WTC11 (cell line): ENCODE data around the gene GNAO1. TPM values are rescaled to one million over a fixed set of nuclear protein-coding genes. Genes with fewer than 3 reads are reported as not detected.

Experiments
- ATAC-seq: fragments of 200-7000 bp; cut with Tn5 transposase; 2 replicates; pipeline ENCODE4 v1.10.0; 2021; ENCODE audit warnings: mild to moderate bottlenecking, moderate library complexity
- CTCF ChIA-PET: fragments of 300-600 bp; sonication (Branson Sonifier 250); formaldehyde crosslinking; loops from one replicate; lab custom pipeline; 2021; ENCODE audit warnings: antibody characterized with exemption; lab: Charles Lee
- POLR2A ChIA-PET: fragments of 350-600 bp; sonication (Branson Sonifier 250); formaldehyde crosslinking; loops from one replicate; lab custom pipeline; 2021; ENCODE audit warnings: antibody characterized with exemption; lab: Charles Lee
- DNase-seq: peaks from one replicate; pipeline ENCODE4 v3.0.0; 2021; ENCODE audit warnings: low spot score
- H3K27ac Mint-ChIP-seq: 2 replicates; pipeline ENCODE4 v1.8.0; 2021; ENCODE audit warnings: mixed read lengths
- H3K27me3 Mint-ChIP-seq: 2 replicates; pipeline ENCODE4 v1.8.0; 2021; ENCODE audit warnings: low read depth, mild to moderate bottlenecking, moderate library complexity, mixed read lengths
- H3K36me3 Mint-ChIP-seq: 2 replicates; pipeline ENCODE4 v1.8.0; 2021; ENCODE audit warnings: mixed read lengths
- H3K4me1 Mint-ChIP-seq: 2 replicates; pipeline ENCODE4 v1.8.0; 2022; ENCODE audit warnings: mixed read lengths
- H3K4me3 Mint-ChIP-seq: 2 replicates; pipeline ENCODE4 v1.8.0; 2021; ENCODE audit warnings: mild to moderate bottlenecking, moderate library complexity, mixed read lengths
- H3K9me3 Mint-ChIP-seq: 2 replicates; pipeline ENCODE4 v1.8.0; 2021; ENCODE audit warnings: mixed read lengths
- GABPB1 ChIP-seq: sonication (generic); formaldehyde crosslinking; IDR thresholded peaks from 2 replicates; pipeline ENCODE4 v1.8.1; 2023; ENCODE audit warnings: mild to moderate bottlenecking, missing genetic modification reagents
- GTF2I ChIP-seq: fragments of 250-450 bp; sonication (Bioruptor Pico); conservative IDR thresholded peaks from 2 replicates; pipeline ENCODE4 v1.4.0; 2021; ENCODE audit warnings: mild to moderate bottlenecking
- MXD4 ChIP-seq: fragments of 250-450 bp; sonication (Bioruptor Pico); IDR thresholded peaks from 2 replicates; pipeline ENCODE4 v1.8.0; 2021; ENCODE audit warnings: mild to moderate bottlenecking, moderate library complexity, borderline replicate concordance
- NFATC4 ChIP-seq: fragments of 250-450 bp; sonication (Bioruptor Pico); IDR thresholded peaks from 2 replicates; pipeline ENCODE4 v1.9.0; 2021; ENCODE audit warnings: mild to moderate bottlenecking
- OVOL2 ChIP-seq: fragments of 250-450 bp; sonication (Bioruptor Pico); IDR thresholded peaks from 2 replicates; pipeline ENCODE4 v1.9.0; 2021; ENCODE audit warnings: mild to moderate bottlenecking, borderline replicate concordance
- PRRX2 ChIP-seq: fragments of 250-450 bp; sonication (Bioruptor Pico); IDR thresholded peaks from 2 replicates; pipeline ENCODE4 v1.8.0; 2021; ENCODE audit warnings: mild to moderate bottlenecking
- ZNF121 ChIP-seq: sonication (generic); formaldehyde crosslinking; IDR thresholded peaks from 2 replicates; pipeline ENCODE4 v1.8.0; 2023; ENCODE audit warnings: missing genetic modification reagents
- ZNF219 ChIP-seq: sonication (generic); formaldehyde crosslinking; IDR thresholded peaks from 2 replicates; pipeline ENCODE4 v1.8.0; 2023; ENCODE audit warnings: missing genetic modification reagents, mild to moderate bottlenecking, borderline replicate concordance
- ZNF317 ChIP-seq: sonication (generic); formaldehyde crosslinking; IDR thresholded peaks from 2 replicates; pipeline ENCODE4 v1.8.1; 2023; ENCODE audit warnings: low read depth, mild to moderate bottlenecking, moderate library complexity, missing genetic modification reagents, borderline replicate concordance
- ZNF423 ChIP-seq: fragments of 250-450 bp; sonication (Bioruptor Pico); IDR thresholded peaks from 2 replicates; pipeline ENCODE4 v2.1.2; 2022; ENCODE audit warnings: mild to moderate bottlenecking, moderate library complexity
- ZNF671 ChIP-seq: fragments of 250-450 bp; sonication (Bioruptor Pico); IDR thresholded peaks from 2 replicates; pipeline ENCODE4 v1.8.0; 2021; ENCODE audit warnings: mild to moderate bottlenecking
- total RNA-seq: library from RNA; stranded (reverse); gene quantifications from 3 replicates; pipeline ENCODE4 v1.2.3, GENCODE V29; 2021
- TF ChIP-seq, protein P1 (sequence below): sonication (generic); formaldehyde crosslinking; conservative IDR thresholded peaks from 2 replicates; pipeline ENCODE4 v1.8.1; 2023; ENCODE audit warnings: mild to moderate bottlenecking, low read depth, missing genetic modification reagents, moderate library complexity
- TF ChIP-seq, protein P2 (sequence below): sonication (generic); formaldehyde crosslinking; IDR thresholded peaks from 2 replicates; pipeline ENCODE4 v1.8.1; 2023; ENCODE audit warnings: mild to moderate bottlenecking, missing genetic modification reagents, moderate library complexity
- TF ChIP-seq, protein P3 (sequence below): fragments of 250-450 bp; sonication (Bioruptor Pico); IDR thresholded peaks from 2 replicates; pipeline ENCODE4 v1.9.0; 2021; ENCODE audit warnings: mild to moderate bottlenecking, borderline replicate concordance
- TF ChIP-seq, protein P4 (sequence below): sonication (generic); formaldehyde crosslinking; IDR thresholded peaks from 2 replicates; pipeline ENCODE4 v1.8.1; 2022; ENCODE audit warnings: mild to moderate bottlenecking, moderate library complexity, missing genetic modification reagents
- TF ChIP-seq, protein P5 (sequence below): sonication (generic); formaldehyde crosslinking; IDR thresholded peaks from 2 replicates; pipeline ENCODE4 v1.8.0; 2022; ENCODE audit warnings: mild to moderate bottlenecking, missing genetic modification reagents
- TF ChIP-seq, protein P6 (sequence below): sonication (generic); formaldehyde crosslinking; IDR thresholded peaks from 2 replicates; pipeline ENCODE4 v1.8.0; 2023; ENCODE audit warnings: missing genetic modification reagents, mild to moderate bottlenecking, borderline replicate concordance

Gene GNAO1
- total RNA-seq, 1 experiment from 2014 or later = 30.6 TPM

DNA sequence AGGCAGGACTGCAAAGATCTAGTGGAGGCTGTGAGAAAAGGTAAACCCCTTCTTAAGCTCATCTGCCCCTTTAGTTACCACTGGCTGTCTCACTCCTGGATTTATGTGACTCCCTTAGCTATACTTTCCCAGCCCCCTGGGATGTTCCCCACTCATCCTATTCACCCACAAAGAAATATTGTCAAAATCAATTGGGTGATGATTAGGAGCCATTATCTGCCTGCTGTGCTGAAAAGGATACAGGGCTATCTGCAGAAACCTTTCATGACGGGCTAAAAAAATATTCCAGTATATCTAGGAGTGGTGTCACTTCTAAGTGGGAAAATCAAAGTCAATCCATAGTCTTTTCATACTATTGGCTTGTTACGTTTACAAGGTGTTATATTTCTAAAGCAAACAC is 8.0 kb upstream of the GNAO1 start (continued):
- TF ChIP-seq, protein P1, sequence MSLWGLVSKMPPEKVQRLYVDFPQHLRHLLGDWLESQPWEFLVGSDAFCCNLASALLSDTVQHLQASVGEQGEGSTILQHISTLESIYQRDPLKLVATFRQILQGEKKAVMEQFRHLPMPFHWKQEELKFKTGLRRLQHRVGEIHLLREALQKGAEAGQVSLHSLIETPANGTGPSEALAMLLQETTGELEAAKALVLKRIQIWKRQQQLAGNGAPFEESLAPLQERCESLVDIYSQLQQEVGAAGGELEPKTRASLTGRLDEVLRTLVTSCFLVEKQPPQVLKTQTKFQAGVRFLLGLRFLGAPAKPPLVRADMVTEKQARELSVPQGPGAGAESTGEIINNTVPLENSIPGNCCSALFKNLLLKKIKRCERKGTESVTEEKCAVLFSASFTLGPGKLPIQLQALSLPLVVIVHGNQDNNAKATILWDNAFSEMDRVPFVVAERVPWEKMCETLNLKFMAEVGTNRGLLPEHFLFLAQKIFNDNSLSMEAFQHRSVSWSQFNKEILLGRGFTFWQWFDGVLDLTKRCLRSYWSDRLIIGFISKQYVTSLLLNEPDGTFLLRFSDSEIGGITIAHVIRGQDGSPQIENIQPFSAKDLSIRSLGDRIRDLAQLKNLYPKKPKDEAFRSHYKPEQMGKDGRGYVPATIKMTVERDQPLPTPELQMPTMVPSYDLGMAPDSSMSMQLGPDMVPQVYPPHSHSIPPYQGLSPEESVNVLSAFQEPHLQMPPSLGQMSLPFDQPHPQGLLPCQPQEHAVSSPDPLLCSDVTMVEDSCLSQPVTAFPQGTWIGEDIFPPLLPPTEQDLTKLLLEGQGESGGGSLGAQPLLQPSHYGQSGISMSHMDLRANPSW (CRISPR knock-in tag) = no peak
- no peak for TF ChIP-seq NFATC4 (CRISPR knock-in tag)
- TF ChIP-seq, protein P2, sequence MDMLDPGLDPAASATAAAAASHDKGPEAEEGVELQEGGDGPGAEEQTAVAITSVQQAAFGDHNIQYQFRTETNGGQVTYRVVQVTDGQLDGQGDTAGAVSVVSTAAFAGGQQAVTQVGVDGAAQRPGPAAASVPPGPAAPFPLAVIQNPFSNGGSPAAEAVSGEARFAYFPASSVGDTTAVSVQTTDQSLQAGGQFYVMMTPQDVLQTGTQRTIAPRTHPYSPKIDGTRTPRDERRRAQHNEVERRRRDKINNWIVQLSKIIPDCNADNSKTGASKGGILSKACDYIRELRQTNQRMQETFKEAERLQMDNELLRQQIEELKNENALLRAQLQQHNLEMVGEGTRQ (CRISPR knock-in tag) = no peak

DNA sequence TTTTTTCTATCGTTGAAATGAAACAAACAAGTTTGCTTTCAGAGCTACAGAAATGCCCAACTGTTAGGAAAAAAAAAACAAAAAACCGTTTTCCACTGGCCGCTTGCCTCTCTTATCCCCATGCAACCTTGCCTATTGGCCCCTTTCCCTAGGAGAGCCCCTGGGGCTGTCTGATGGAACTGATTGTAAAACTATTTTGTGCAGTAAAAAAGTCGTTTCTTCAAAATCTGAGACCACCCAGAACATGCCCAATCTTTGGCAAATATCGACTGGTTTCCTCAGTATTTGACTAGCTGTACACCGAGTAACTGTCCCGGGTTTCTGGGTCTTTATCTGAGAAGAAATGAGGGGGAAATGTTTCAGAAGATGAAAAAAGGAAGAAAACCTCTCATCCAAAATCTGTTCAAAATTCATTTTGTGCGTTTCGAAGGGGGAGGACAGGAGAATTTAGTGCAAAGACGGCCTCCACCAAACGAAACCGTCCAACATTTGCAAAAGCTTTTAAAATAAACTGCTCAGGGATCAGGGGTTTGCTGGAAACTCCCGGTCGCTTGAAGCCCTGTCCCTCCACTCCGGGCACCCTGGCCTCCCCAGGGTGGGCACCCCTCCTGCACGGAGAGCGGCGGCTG is 1.1 kb upstream of the GNAO1 start:
- TF ChIP-seq GABPB1 (CRISPR knock-in tag) = no peak
- TF ChIP-seq, protein P3, sequence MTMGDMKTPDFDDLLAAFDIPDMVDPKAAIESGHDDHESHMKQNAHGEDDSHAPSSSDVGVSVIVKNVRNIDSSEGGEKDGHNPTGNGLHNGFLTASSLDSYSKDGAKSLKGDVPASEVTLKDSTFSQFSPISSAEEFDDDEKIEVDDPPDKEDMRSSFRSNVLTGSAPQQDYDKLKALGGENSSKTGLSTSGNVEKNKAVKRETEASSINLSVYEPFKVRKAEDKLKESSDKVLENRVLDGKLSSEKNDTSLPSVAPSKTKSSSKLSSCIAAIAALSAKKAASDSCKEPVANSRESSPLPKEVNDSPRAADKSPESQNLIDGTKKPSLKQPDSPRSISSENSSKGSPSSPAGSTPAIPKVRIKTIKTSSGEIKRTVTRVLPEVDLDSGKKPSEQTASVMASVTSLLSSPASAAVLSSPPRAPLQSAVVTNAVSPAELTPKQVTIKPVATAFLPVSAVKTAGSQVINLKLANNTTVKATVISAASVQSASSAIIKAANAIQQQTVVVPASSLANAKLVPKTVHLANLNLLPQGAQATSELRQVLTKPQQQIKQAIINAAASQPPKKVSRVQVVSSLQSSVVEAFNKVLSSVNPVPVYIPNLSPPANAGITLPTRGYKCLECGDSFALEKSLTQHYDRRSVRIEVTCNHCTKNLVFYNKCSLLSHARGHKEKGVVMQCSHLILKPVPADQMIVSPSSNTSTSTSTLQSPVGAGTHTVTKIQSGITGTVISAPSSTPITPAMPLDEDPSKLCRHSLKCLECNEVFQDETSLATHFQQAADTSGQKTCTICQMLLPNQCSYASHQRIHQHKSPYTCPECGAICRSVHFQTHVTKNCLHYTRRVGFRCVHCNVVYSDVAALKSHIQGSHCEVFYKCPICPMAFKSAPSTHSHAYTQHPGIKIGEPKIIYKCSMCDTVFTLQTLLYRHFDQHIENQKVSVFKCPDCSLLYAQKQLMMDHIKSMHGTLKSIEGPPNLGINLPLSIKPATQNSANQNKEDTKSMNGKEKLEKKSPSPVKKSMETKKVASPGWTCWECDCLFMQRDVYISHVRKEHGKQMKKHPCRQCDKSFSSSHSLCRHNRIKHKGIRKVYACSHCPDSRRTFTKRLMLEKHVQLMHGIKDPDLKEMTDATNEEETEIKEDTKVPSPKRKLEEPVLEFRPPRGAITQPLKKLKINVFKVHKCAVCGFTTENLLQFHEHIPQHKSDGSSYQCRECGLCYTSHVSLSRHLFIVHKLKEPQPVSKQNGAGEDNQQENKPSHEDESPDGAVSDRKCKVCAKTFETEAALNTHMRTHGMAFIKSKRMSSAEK (CRISPR knock-in tag) = no peak
- TF ChIP-seq MXD4 (CRISPR knock-in tag) = no peak
- TF ChIP-seq ZNF671 (CRISPR knock-in tag) = no peak
- TF ChIP-seq OVOL2 = no peak
- TF ChIP-seq ZNF423 (CRISPR knock-in tag) = no peak
- TF ChIP-seq, protein P4, sequence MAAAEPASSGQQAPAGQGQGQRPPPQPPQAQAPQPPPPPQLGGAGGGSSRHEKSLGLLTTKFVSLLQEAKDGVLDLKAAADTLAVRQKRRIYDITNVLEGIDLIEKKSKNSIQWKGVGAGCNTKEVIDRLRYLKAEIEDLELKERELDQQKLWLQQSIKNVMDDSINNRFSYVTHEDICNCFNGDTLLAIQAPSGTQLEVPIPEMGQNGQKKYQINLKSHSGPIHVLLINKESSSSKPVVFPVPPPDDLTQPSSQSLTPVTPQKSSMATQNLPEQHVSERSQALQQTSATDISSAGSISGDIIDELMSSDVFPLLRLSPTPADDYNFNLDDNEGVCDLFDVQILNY = no peak
- no peak for TF ChIP-seq GTF2I (CRISPR knock-in tag)
- TF ChIP-seq, protein P5, sequence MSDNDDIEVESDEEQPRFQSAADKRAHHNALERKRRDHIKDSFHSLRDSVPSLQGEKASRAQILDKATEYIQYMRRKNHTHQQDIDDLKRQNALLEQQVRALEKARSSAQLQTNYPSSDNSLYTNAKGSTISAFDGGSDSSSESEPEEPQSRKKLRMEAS (CRISPR knock-in tag) = no peak
- TF ChIP-seq, protein P6, sequence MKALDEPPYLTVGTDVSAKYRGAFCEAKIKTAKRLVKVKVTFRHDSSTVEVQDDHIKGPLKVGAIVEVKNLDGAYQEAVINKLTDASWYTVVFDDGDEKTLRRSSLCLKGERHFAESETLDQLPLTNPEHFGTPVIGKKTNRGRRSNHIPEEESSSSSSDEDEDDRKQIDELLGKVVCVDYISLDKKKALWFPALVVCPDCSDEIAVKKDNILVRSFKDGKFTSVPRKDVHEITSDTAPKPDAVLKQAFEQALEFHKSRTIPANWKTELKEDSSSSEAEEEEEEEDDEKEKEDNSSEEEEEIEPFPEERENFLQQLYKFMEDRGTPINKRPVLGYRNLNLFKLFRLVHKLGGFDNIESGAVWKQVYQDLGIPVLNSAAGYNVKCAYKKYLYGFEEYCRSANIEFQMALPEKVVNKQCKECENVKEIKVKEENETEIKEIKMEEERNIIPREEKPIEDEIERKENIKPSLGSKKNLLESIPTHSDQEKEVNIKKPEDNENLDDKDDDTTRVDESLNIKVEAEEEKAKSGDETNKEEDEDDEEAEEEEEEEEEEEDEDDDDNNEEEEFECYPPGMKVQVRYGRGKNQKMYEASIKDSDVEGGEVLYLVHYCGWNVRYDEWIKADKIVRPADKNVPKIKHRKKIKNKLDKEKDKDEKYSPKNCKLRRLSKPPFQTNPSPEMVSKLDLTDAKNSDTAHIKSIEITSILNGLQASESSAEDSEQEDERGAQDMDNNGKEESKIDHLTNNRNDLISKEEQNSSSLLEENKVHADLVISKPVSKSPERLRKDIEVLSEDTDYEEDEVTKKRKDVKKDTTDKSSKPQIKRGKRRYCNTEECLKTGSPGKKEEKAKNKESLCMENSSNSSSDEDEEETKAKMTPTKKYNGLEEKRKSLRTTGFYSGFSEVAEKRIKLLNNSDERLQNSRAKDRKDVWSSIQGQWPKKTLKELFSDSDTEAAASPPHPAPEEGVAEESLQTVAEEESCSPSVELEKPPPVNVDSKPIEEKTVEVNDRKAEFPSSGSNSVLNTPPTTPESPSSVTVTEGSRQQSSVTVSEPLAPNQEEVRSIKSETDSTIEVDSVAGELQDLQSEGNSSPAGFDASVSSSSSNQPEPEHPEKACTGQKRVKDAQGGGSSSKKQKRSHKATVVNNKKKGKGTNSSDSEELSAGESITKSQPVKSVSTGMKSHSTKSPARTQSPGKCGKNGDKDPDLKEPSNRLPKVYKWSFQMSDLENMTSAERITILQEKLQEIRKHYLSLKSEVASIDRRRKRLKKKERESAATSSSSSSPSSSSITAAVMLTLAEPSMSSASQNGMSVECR (CRISPR knock-in tag) = no peak
- no peak for TF ChIP-seq ZNF317 (CRISPR knock-in tag)
- TF ChIP-seq ZNF219 (CRISPR knock-in tag) = no peak
- no peak for TF ChIP-seq PRRX2 (CRISPR knock-in tag)
- TF ChIP-seq ZNF121 (CRISPR knock-in tag) = no peak
- H3K4me1 Mint-ChIP-seq = peaks cover 35% of the 10 kb centered on the region
- no peak overlapping the region for H3K27ac Mint-ChIP-seq
- H3K9me3 Mint-ChIP-seq = no peaks in the 10 kb centered on the region
- H3K27me3 Mint-ChIP-seq = peaks cover 39% of the 10 kb centered on the region
- DNase-seq (no peak), ATAC-seq (no peak)
- ChIA-PET POLR2A (no interaction called here), CTCF (interaction anchor here (0.9 to 1.9 kb wide), 5 partner anchors 13 to 91 kb away, joined by 3 to 11 read pairs (median 6); no protein-coding TSS in a partner anchor)
- H3K4me3 Mint-ChIP-seq = peak overlapping the region; percentile 77
- no peaks in the 10 kb centered on the region for H3K36me3 Mint-ChIP-seq
